GM19035 (cell line): Measurements from ENCODE around the gene ATP8A2.

Experiments
- ATAC-seq: cut with Tn5 transposase; IDR thresholded peaks from one replicate; pipeline ENCODE4 v1.9.1; 2021; ENCODE audit not compliant: unreplicated experiment

ATP8A2 gene

GRCh38 chr13:25908366-25908765 is 536.6 kb downstream of the ATP8A2 start:
- ATAC-seq: no peak

- ATAC-seq: no peak
These were observed 538.5 kb downstream of the ATP8A2 start for GRCh38 chr13:25910243-25910642.

- ATAC-seq: no peak
These were observed 539.2 kb downstream of the ATP8A2 start for GRCh38 chr13:25910991-25911419.

- ATAC-seq: no peak
These were observed 541.2 kb downstream of the ATP8A2 start for GRCh38 chr13:25912961-25913360.

- no peak for ATAC-seq
These were observed 544.2 kb downstream of the ATP8A2 start for GRCh38 chr13:25915840-25916518.

GRCh38 chr13:25920277-25920676 is 548.5 kb downstream of the ATP8A2 start:
- ATAC-seq: no peak

- no peak for ATAC-seq
These were observed 549.2 kb downstream of the ATP8A2 start for GRCh38 chr13:25920931-25921330.

- ATAC-seq: no peak
These were observed 550.6 kb downstream of the ATP8A2 start for GRCh38 chr13:25922376-25922775.

- no peak for ATAC-seq
These were observed 551.7 kb downstream of the ATP8A2 start for GRCh38 chr13:25923217-25924085.

- ATAC-seq: no peak
These were observed 555.6 kb downstream of the ATP8A2 start for GRCh38 chr13:25927363-25927762.

GRCh38 chr13:25927932-25928331 is 556.2 kb downstream of the ATP8A2 start:
- no peak for ATAC-seq

- no peak for ATAC-seq
These were observed 557.2 kb downstream of the ATP8A2 start for GRCh38 chr13:25928941-25929505.

- no peak for ATAC-seq
These were observed 558.0 kb downstream of the ATP8A2 start for GRCh38 chr13:25929816-25930215.

GRCh38 chr13:25930653-25931052 is 558.9 kb downstream of the ATP8A2 start:
- ATAC-seq: no peak

- no peak for ATAC-seq
These were observed 560.6 kb downstream of the ATP8A2 start for GRCh38 chr13:25932365-25932764.

- ATAC-seq: no peak
These were observed 561.7 kb downstream of the ATP8A2 start for GRCh38 chr13:25933520-25933919.

GRCh38 chr13:25934127-25934526 is 562.4 kb downstream of the ATP8A2 start:
- no peak for ATAC-seq

GRCh38 chr13:25939961-25940687 is 568.4 kb downstream of the ATP8A2 start:
- no peak for ATAC-seq

- ATAC-seq: no peak
These were observed 571.3 kb downstream of the ATP8A2 start for GRCh38 chr13:25943081-25943480.

- ATAC-seq: no peak
These were observed 571.9 kb downstream of the ATP8A2 start for GRCh38 chr13:25943658-25944057.

GRCh38 chr13:25945596-25945995 is 573.8 kb downstream of the ATP8A2 start:
- no peak for ATAC-seq
